Stimulated activated effector memory CD8-positive, alpha-beta T cell treated with anti-CD3 and anti-CD28 coated beads, Interleukin-12 subunit alpha, Interleukin-12 subunit beta, amount 100 ng/mL, for 72 hours (primary cell): ENCODE data around the gene GFOD2.

ENCODE experiments used
- ATAC-seq: fragments of 150-1000 bp; cut with Tn5 transposase; 2 replicates; pipeline ENCODE4 v1.10.0; 2021
- DNase-seq, 2 donors: peaks; one replicate each; pipeline ENCODE4 v3.0.0; 2021 to 2022; ENCODE audit warnings: low spot score in 2 of 2
- H3K27ac Mint-ChIP-seq: one replicate; pipeline ENCODE4 v1.8.0; 2022; ENCODE audit warnings: mild to moderate bottlenecking, mixed read lengths
- H3K36me3 Mint-ChIP-seq: one replicate; pipeline ENCODE4 v1.8.0; 2022; ENCODE audit warnings: mild to moderate bottlenecking, mixed read lengths
- H3K4me1 Mint-ChIP-seq: one replicate; pipeline ENCODE4 v1.8.0; 2022; ENCODE audit warnings: mixed read lengths
- H3K4me3 Mint-ChIP-seq: one replicate; pipeline ENCODE4 v1.8.0; 2022; ENCODE audit warnings: mild to moderate bottlenecking, mixed read lengths
- H3K9me3 Mint-ChIP-seq: one replicate; pipeline ENCODE4 v1.8.0; 2022; ENCODE audit warnings: mixed read lengths

Gene GFOD2

GRCh38 chr16:67723151-67723910, 4.2 kb upstream of the GFOD2 start:
- Mint-ChIP-seq H3K36me3 (peaks cover 26% of the 10 kb centered on the region), H3K4me1 (peaks cover 25% of the 10 kb centered on the region), H3K9me3 (no peaks in the 10 kb centered on the region)

GRCh38 chr16:67720236-67720635, 1.1 kb upstream of the GFOD2 start:
- peak overlapping the region; percentile 97 for H3K27ac Mint-ChIP-seq
- H3K4me1 Mint-ChIP-seq, result peaks cover 34% of the 10 kb centered on the region
- ATAC-seq, result no peak
- no peaks in the 10 kb centered on the region for H3K9me3 Mint-ChIP-seq
- peaks cover 22% of the 10 kb centered on the region for H3K36me3 Mint-ChIP-seq
- peak overlapping the region; percentile 85 for H3K4me3 Mint-ChIP-seq
- DNase-seq, result no peak

More at GRCh38 chr16:67723151-67723910, 4.2 kb upstream of the GFOD2 start:
- DNase-seq, result no peak
- H3K27ac Mint-ChIP-seq, result peak overlapping the region; percentile 64
- H3K4me3 Mint-ChIP-seq, result no peak overlapping the region
- ATAC-seq, result no peak

- H3K4me1 Mint-ChIP-seq, result peaks cover 34% of the 10 kb centered on the region
- ATAC-seq, result peak; percentile 29
- peak overlapping the region; percentile 97 for H3K27ac Mint-ChIP-seq
- H3K4me3 Mint-ChIP-seq, result peak overlapping the region; percentile 85
- H3K36me3 Mint-ChIP-seq, result peaks cover 22% of the 10 kb centered on the region
- H3K9me3 Mint-ChIP-seq, result no peaks in the 10 kb centered on the region
- DNase-seq, result peak in 1 of 2 donors; percentile 64
Measured at GRCh38 chr16:67719778-67720144, 645 bp upstream of the GFOD2 start.

GRCh38 chr16:67718668-67719047, 458 bp downstream of the GFOD2 start:
- H3K4me1 Mint-ChIP-seq, result peaks cover 35% of the 10 kb centered on the region
- H3K36me3 Mint-ChIP-seq, result peaks cover 28% of the 10 kb centered on the region
- H3K4me3 Mint-ChIP-seq, result peak overlapping the region; percentile 85
- peak in 1 of 2 donors; percentile 62 for DNase-seq
- H3K9me3 Mint-ChIP-seq, result no peaks in the 10 kb centered on the region
- H3K27ac Mint-ChIP-seq, result peak overlapping the region; percentile 97
- ATAC-seq, result peak; percentile 53

- H3K9me3 Mint-ChIP-seq, result no peaks in the 10 kb centered on the region
- DNase-seq (no peak), ATAC-seq (no peak)
- peaks cover 28% of the 10 kb centered on the region for H3K36me3 Mint-ChIP-seq
- H3K4me3 Mint-ChIP-seq, result no peak overlapping the region
- H3K27ac Mint-ChIP-seq, result no peak overlapping the region
- peaks cover 49% of the 10 kb centered on the region for H3K4me1 Mint-ChIP-seq
Measured at GRCh38 chr16:67716097-67716496, 3.0 kb downstream of the GFOD2 start.

- H3K4me1 Mint-ChIP-seq, result peaks cover 39% of the 10 kb centered on the region
- DNase-seq (no peak), ATAC-seq (no peak)
- H3K27ac Mint-ChIP-seq, result no peak overlapping the region
- H3K4me3 Mint-ChIP-seq, result no peak overlapping the region
- H3K9me3 Mint-ChIP-seq, result no peaks in the 10 kb centered on the region
- peaks cover 22% of the 10 kb centered on the region for H3K36me3 Mint-ChIP-seq
Measured at GRCh38 chr16:67714522-67714921, 4.6 kb downstream of the GFOD2 start.

GRCh38 chr16:67713647-67714273, 5.4 kb downstream of the GFOD2 start:
- Mint-ChIP-seq H3K27ac (peak overlapping the region; percentile 32), H3K4me3 (no peak overlapping the region), H3K9me3 (no peaks in the 10 kb centered on the region), H3K36me3 (peaks cover 15% of the 10 kb centered on the region), H3K4me1 (peaks cover 35% of the 10 kb centered on the region)
- DNase-seq (no peak), ATAC-seq (no peak)

- H3K36me3 Mint-ChIP-seq, result peaks cover 5% of the 10 kb centered on the region
- no peak for DNase-seq
- no peak overlapping the region for H3K27ac Mint-ChIP-seq
- no peak for ATAC-seq
- no peaks in the 10 kb centered on the region for H3K9me3 Mint-ChIP-seq
- no peak overlapping the region for H3K4me3 Mint-ChIP-seq
- peaks cover 22% of the 10 kb centered on the region for H3K4me1 Mint-ChIP-seq
Measured at GRCh38 chr16:67710607-67711006, 8.5 kb downstream of the GFOD2 start.

GRCh38 chr16:67709050-67709449, 10.1 kb downstream of the GFOD2 start:
- ATAC-seq, result no peak
- no peak for DNase-seq
- H3K9me3 Mint-ChIP-seq, result no peaks in the 10 kb centered on the region
- peaks cover 28% of the 10 kb centered on the region for H3K4me1 Mint-ChIP-seq
- H3K4me3 Mint-ChIP-seq, result no peak overlapping the region
- no peak overlapping the region for H3K27ac Mint-ChIP-seq
- peaks cover 2% of the 10 kb centered on the region for H3K36me3 Mint-ChIP-seq

- H3K36me3 Mint-ChIP-seq, result no peaks in the 10 kb centered on the region
- ATAC-seq, result no peak
Measured at GRCh38 chr16:67708368-67708771, 10.7 kb downstream of the GFOD2 start.

GRCh38 chr16:67707790-67708189, 11.3 kb downstream of the GFOD2 start:
- H3K27ac Mint-ChIP-seq, result no peak overlapping the region
- no peaks in the 10 kb centered on the region for H3K9me3 Mint-ChIP-seq
- no peaks in the 10 kb centered on the region for H3K36me3 Mint-ChIP-seq
- H3K4me1 Mint-ChIP-seq, result peaks cover 32% of the 10 kb centered on the region
- no peak overlapping the region for H3K4me3 Mint-ChIP-seq
- ATAC-seq, result no peak
- DNase-seq, result no peak

More at GRCh38 chr16:67708368-67708771, 10.7 kb downstream of the GFOD2 start:
- no peak overlapping the region for H3K4me3 Mint-ChIP-seq
- H3K9me3 Mint-ChIP-seq, result no peaks in the 10 kb centered on the region
- H3K27ac Mint-ChIP-seq, result no peak overlapping the region
- peaks cover 31% of the 10 kb centered on the region for H3K4me1 Mint-ChIP-seq
- DNase-seq, result no peak

GRCh38 chr16:67707210-67707609, 11.9 kb downstream of the GFOD2 start:
- H3K4me3 Mint-ChIP-seq, result no peak overlapping the region
- H3K4me1 Mint-ChIP-seq, result peaks cover 32% of the 10 kb centered on the region
- no peak for ATAC-seq
- no peaks in the 10 kb centered on the region for H3K9me3 Mint-ChIP-seq
- H3K36me3 Mint-ChIP-seq, result no peaks in the 10 kb centered on the region
- no peak for DNase-seq
- H3K27ac Mint-ChIP-seq, result no peak overlapping the region

GRCh38 chr16:67704110-67704509, 15.0 kb downstream of the GFOD2 start:
- H3K4me3 Mint-ChIP-seq, result no peak overlapping the region
- no peaks in the 10 kb centered on the region for H3K9me3 Mint-ChIP-seq
- DNase-seq (no peak), ATAC-seq (no peak)
- peaks cover 17% of the 10 kb centered on the region for H3K4me1 Mint-ChIP-seq
- peak overlapping the region; percentile 67 for H3K27ac Mint-ChIP-seq
- no peaks in the 10 kb centered on the region for H3K36me3 Mint-ChIP-seq

GRCh38 chr16:67703626-67704025, 15.5 kb downstream of the GFOD2 start:
- Mint-ChIP-seq H3K27ac (peak overlapping the region; percentile 67), H3K36me3 (peaks cover 3% of the 10 kb centered on the region), H3K4me1 (peaks cover 20% of the 10 kb centered on the region), H3K9me3 (no peaks in the 10 kb centered on the region), H3K4me3 (peak overlapping the region; percentile 5)
- DNase-seq (no peak), ATAC-seq (peak; percentile 88)

GRCh38 chr16:67702130-67702529, 17.0 kb downstream of the GFOD2 start:
- peaks cover 10% of the 10 kb centered on the region for H3K36me3 Mint-ChIP-seq
- DNase-seq, result no peak
- ATAC-seq, result no peak
- no peak overlapping the region for H3K4me3 Mint-ChIP-seq
- H3K9me3 Mint-ChIP-seq, result no peaks in the 10 kb centered on the region
- H3K4me1 Mint-ChIP-seq, result peaks cover 22% of the 10 kb centered on the region
- no peak overlapping the region for H3K27ac Mint-ChIP-seq

GRCh38 chr16:67701420-67701819, 17.7 kb downstream of the GFOD2 start:
- peaks cover 10% of the 10 kb centered on the region for H3K36me3 Mint-ChIP-seq
- H3K27ac Mint-ChIP-seq, result no peak overlapping the region
- H3K4me1 Mint-ChIP-seq, result peaks cover 27% of the 10 kb centered on the region
- DNase-seq (no peak), ATAC-seq (no peak)
- no peak overlapping the region for H3K4me3 Mint-ChIP-seq
- H3K9me3 Mint-ChIP-seq, result no peaks in the 10 kb centered on the region
